Endothelial cell of umbilical vein (primary cell): ENCODE results near the gene HAUS3. TPM values are rescaled to one million over a fixed set of nuclear protein-coding genes. Genes with fewer than 3 reads are reported as not detected.

Source experiments
- BruUV-seq: library from RNA; stranded (reverse); fragments of 400-500 nt; replicated peaks from 2 replicates; lab custom pipeline; 2021; lab: Mats Ljungman, UMichigan
- CTCF ChIA-PET: fragments of 300-600, 350-600 bp; sonication (Branson Sonifier 250); formaldehyde crosslinking; loops from one replicate; lab custom pipeline; 2021; ENCODE audit warnings: antibody characterized with exemption, inconsistent platforms; lab: Charles Lee
- POLR2A ChIA-PET: fragments of 300-600, 350-600 bp; sonication (Branson Sonifier 250); formaldehyde crosslinking; loops from one replicate; lab custom pipeline; 2021; ENCODE audit warnings: antibody characterized with exemption, inconsistent platforms; lab: Charles Lee
- DNase-seq: peaks from one replicate; pipeline ENCODE4 v3.0.0-alpha.2; 2011; ENCODE audit warnings: low read depth, low spot score
- FAIRE-seq: peaks from 2 replicates; lab custom pipeline; 2011; peaks lifted over from hg19 to GRCh38; lab: Jason Lieb, UNC
- H2AFZ ChIP-seq: 2 replicates; pipeline ENCODE4 v1.6.0; 2012; ENCODE audit warnings: low read depth, low read length, control low read depth, inconsistent platforms
- H3K27ac ChIP-seq: 2 replicates; pipeline ENCODE4 v1.5.1; 2011; ENCODE audit warnings: low read depth, mild to moderate bottlenecking, control low read depth, low read length, moderate library complexity; ENCODE audit not compliant: insufficient read depth
- H3K27me3 ChIP-seq, 2 experiments: 2 replicates each; pipeline versions ENCODE4 v1.6.0 to v1.6.1; 2011; ENCODE audit warnings: low read length in 2 of 2, mixed read lengths in 1 of 2; ENCODE audit not compliant: control insufficient read depth in 2 of 2, insufficient read depth in 2 of 2
- H3K36me3 ChIP-seq, 2 experiments: 2 replicates in 1 of 2; 3 replicates in 1 of 2; pipeline ENCODE4 v1.5.1; 2011; ENCODE audit warnings: low read length in 2 of 2, mild to moderate bottlenecking in 1 of 2, moderate library complexity in 1 of 2; ENCODE audit not compliant: control insufficient read depth in 2 of 2, insufficient read depth in 2 of 2; ENCODE audit errors: extremely low read depth in 1 of 2
- H3K4me1 ChIP-seq: 3 replicates; pipeline ENCODE4 v1.5.1; 2011; ENCODE audit warnings: mild to moderate bottlenecking, low read length; ENCODE audit not compliant: control insufficient read depth, insufficient read depth; ENCODE audit errors: extremely low read depth
- H3K4me2 ChIP-seq: 2 replicates; pipeline ENCODE4 v1.6.1; 2011; ENCODE audit warnings: low read length, control low read depth, mixed read lengths; ENCODE audit not compliant: insufficient read depth
- H3K4me3 ChIP-seq, 3 experiments: fragments of 200-600 bp in 1 of 3; sonication (generic), shearing (Covaris generic) in 1 of 3; replicated peaks in 1 of 3; 2 replicates each; pipeline ENCODE4 v1.5.1; 2011 to 2016; ENCODE audit warnings: control low read depth in 3 of 3, low read length in 3 of 3, mild to moderate bottlenecking in 2 of 3, inconsistent platforms in 1 of 3, low read depth in 1 of 3, moderate library complexity in 1 of 3; ENCODE audit not compliant: insufficient read depth in 1 of 3
- H3K79me2 ChIP-seq: 2 replicates; pipeline ENCODE4 v1.6.0; 2012; ENCODE audit warnings: low read length, inconsistent platforms; ENCODE audit not compliant: control insufficient read depth, insufficient read depth
- H3K9ac ChIP-seq: replicated peaks from 2 replicates; pipeline ENCODE3; 2011; ENCODE audit warnings: low read length, control low read depth; ENCODE audit not compliant: insufficient read depth; ENCODE audit errors: extremely low read depth
- H3K9me1 ChIP-seq: replicated peaks from 3 replicates; pipeline ENCODE4 v1.6.0; 2011; ENCODE audit warnings: mild to moderate bottlenecking, low read length; ENCODE audit not compliant: control insufficient read depth, insufficient read depth; ENCODE audit errors: extremely low read depth
- H3K9me3 ChIP-seq: replicated peaks from 2 replicates; pipeline ENCODE4 v1.5.1; 2012; ENCODE audit warnings: low read length, inconsistent platforms; ENCODE audit not compliant: control insufficient read depth, insufficient read depth
- H4K20me1 ChIP-seq: replicated peaks from 2 replicates; pipeline ENCODE3; 2011; ENCODE audit warnings: mild to moderate bottlenecking, low read length; ENCODE audit not compliant: control insufficient read depth, insufficient read depth; ENCODE audit errors: extremely low read depth
- EZH2 ChIP-seq: IDR thresholded peaks from 2 replicates; pipeline ENCODE4 v1.6.1; 2012; ENCODE audit warnings: borderline replicate concordance, low read depth, mild to moderate bottlenecking, moderate library complexity, low read length, inconsistent platforms; ENCODE audit not compliant: severe bottlenecking
- FOS ChIP-seq: IDR thresholded peaks from 2 replicates; pipeline ENCODE4 v1.6.1; 2011; ENCODE audit warnings: mild to moderate bottlenecking, low read length, moderate library complexity, borderline replicate concordance; ENCODE audit not compliant: insufficient read depth
- GATA2 ChIP-seq: IDR thresholded peaks from 2 replicates; pipeline ENCODE4 v1.7.0; 2011; ENCODE audit warnings: low read depth, mild to moderate bottlenecking, moderate library complexity, mixed read lengths, low read length; ENCODE audit not compliant: insufficient read length, insufficient read depth
- JUN ChIP-seq: IDR thresholded peaks from 2 replicates; pipeline ENCODE4 v1.6.1; 2011; ENCODE audit warnings: borderline replicate concordance, low read depth; ENCODE audit not compliant: insufficient read length, insufficient read depth
- MYC ChIP-seq: IDR thresholded peaks from one replicate; pipeline ENCODE4 v1.6.1; 2011; ENCODE audit warnings: mild to moderate bottlenecking, low read depth, low read length
- POLR2A ChIP-seq: IDR thresholded peaks from 2 replicates; pipeline ENCODE4 v1.6.1; 2012; ENCODE audit warnings: low read depth, mild to moderate bottlenecking, control low read depth, low read length
- POLR2AphosphoS5 ChIP-seq: IDR thresholded peaks from 2 replicates; pipeline ENCODE4 v1.6.1; 2012; ENCODE audit warnings: low read depth, mild to moderate bottlenecking, control low read depth, low read length, moderate library complexity; ENCODE audit not compliant: insufficient read depth
- dilution Hi-C: fragments of 300-500 bp; cut with MboI; formaldehyde crosslinking; loops from one replicate; pipeline ENCODE4 v1.15.0; 2019; ENCODE audit warnings: low sequenced_read_pairs; ENCODE audit not compliant: extremely low pct_ligation_motif_present
- intact Hi-C: fragments of 100-400 bp; cut with micrococcal nuclease; formaldehyde crosslinking; loops from one replicate; pipeline ENCODE4 v1.10.0; 2022
- polyA plus RNA-seq, 4 experiments: library from polyadenylated mRNA; depleted of rRNA in 3 of 4; stranded (reverse) in 3 of 4; unstranded in 1 of 4; fragments of >200 nt; gene quantifications; 2 replicates each; pipeline versions ENCODE4 v1.2.1 to v1.2.3, GENCODE V29; 2011 to 2012; ENCODE audit warnings: missing spikeins in 1 of 4
- total RNA-seq: library from RNA; stranded (reverse); gene quantifications from 2 replicates; pipeline ENCODE4 v1.2.3, GENCODE V29; 2021
- TF ChIP-seq, protein P1 (sequence below): IDR thresholded peaks from 2 replicates; pipeline ENCODE4 v1.6.1; 2011; ENCODE audit not compliant: insufficient read depth, insufficient read length
- TF ChIP-seq, protein P2 (sequence below), 2 donors: IDR thresholded peaks; 1 replicate in 1 of 2; 2 replicates in 1 of 2; pipeline ENCODE4 v1.5.1; 2011; ENCODE audit warnings: low read length in 2 of 2, mild to moderate bottlenecking in 2 of 2, moderate library complexity in 2 of 2, control low read depth in 1 of 2, inconsistent platforms in 1 of 2, low read depth in 1 of 2; ENCODE audit not compliant: insufficient read depth in 1 of 2; ENCODE audit errors: extremely low read depth in 1 of 2

Gene HAUS3
- total and polyA plus RNA-seq, 2 donors (not counting 3 experiments of a cell fraction or from before 2014, with no cell fraction given) = 4.4 to 15.9 TPM

- DNase-seq (no peak), FAIRE-seq (no peak)
- Histone ChIP-seq H4K20me1 (no peaks in the 10 kb centered on the region), H3K27me3 (no peaks in the 10 kb centered on the region), H3K36me3 (no peaks in the 10 kb centered on the region), H3K27ac (no peak overlapping the region), H3K4me1 (peaks cover 9% of the 10 kb centered on the region), H3K9me1 (no peaks in the 10 kb centered on the region), H3K9ac (no peak overlapping the region), H3K4me3 (no peak overlapping the region), H3K79me2 (peaks cover 6% of the 10 kb centered on the region), H3K4me2 (no peak overlapping the region), H3K9me3 (no peaks in the 10 kb centered on the region), H2AFZ (no peak overlapping the region)
- ChIA-PET CTCF (interaction anchor here (1.0 kb wide), 1 partner anchor 147 kb away, joined by 3 read pairs; no protein-coding TSS in a partner anchor), POLR2A (no interaction called here)
- TF ChIP-seq POLR2AphosphoS5 (no peak), JUN (no peak)
- dilution Hi-C loops (no loop called here), intact Hi-C loops (no loop called here)
- no TSS peak for BruUV-seq
Observed at GRCh38 chr4:2265113-2266110, 23.5 kb upstream of the HAUS3 start.

GRCh38 chr4:2264481-2265041 lies 22.6 kb upstream of the HAUS3 start:
- no peak overlapping the region for H2AFZ ChIP-seq
- H3K36me3 ChIP-seq = no peaks in the 10 kb centered on the region
- DNase-seq (no peak), FAIRE-seq (no peak)
- no peaks in the 10 kb centered on the region for H3K27me3 ChIP-seq
- no peak overlapping the region for H3K27ac ChIP-seq
- POLR2A ChIA-PET = no interaction called here
- peaks cover 12% of the 10 kb centered on the region for H3K4me1 ChIP-seq
- H3K9me3 ChIP-seq = no peaks in the 10 kb centered on the region
- H4K20me1 ChIP-seq = no peaks in the 10 kb centered on the region
- no TSS peak for BruUV-seq
- TF ChIP-seq POLR2AphosphoS5 (no peak), GATA2 (no peak), JUN (no peak), FOS (no peak), POLR2A (no peak), MYC (no peak), EZH2 (no peak)
- TF ChIP-seq, protein P1, sequence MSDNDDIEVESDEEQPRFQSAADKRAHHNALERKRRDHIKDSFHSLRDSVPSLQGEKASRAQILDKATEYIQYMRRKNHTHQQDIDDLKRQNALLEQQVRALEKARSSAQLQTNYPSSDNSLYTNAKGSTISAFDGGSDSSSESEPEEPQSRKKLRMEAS = no peak
- TF ChIP-seq, protein P2, sequence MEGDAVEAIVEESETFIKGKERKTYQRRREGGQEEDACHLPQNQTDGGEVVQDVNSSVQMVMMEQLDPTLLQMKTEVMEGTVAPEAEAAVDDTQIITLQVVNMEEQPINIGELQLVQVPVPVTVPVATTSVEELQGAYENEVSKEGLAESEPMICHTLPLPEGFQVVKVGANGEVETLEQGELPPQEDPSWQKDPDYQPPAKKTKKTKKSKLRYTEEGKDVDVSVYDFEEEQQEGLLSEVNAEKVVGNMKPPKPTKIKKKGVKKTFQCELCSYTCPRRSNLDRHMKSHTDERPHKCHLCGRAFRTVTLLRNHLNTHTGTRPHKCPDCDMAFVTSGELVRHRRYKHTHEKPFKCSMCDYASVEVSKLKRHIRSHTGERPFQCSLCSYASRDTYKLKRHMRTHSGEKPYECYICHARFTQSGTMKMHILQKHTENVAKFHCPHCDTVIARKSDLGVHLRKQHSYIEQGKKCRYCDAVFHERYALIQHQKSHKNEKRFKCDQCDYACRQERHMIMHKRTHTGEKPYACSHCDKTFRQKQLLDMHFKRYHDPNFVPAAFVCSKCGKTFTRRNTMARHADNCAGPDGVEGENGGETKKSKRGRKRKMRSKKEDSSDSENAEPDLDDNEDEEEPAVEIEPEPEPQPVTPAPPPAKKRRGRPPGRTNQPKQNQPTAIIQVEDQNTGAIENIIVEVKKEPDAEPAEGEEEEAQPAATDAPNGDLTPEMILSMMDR (IDR thresholded peaks at IDR 0.05; ENCODE audit: extremely low read depth in 1 of 2, insufficient read depth in 1 of 2, low read depth in 1 of 2, low read length in 2 of 2) = no peak
- peaks cover 12% of the 10 kb centered on the region for H3K79me2 ChIP-seq
- intact Hi-C loops = no loop called here
- no peak overlapping the region for H3K9ac ChIP-seq
- no peak overlapping the region for H3K4me2 ChIP-seq
- dilution Hi-C loops = no loop called here
- CTCF ChIA-PET = no interaction called here
- no peak overlapping the region for H3K4me3 ChIP-seq
- no peaks in the 10 kb centered on the region for H3K9me1 ChIP-seq
